GM12878 (cell line): ENCODE data around the gene INO80E. TPM values are rescaled to one million over a fixed set of nuclear protein-coding genes. Genes with fewer than 3 reads are reported as not detected.

Experiments used
- ATAC-seq: fragments of 200-7000 bp; cut with Tn5 transposase; 3 replicates; pipeline ENCODE4 v1.9.1; 2020; ENCODE audit warnings: mild to moderate bottlenecking, moderate library complexity
- BruUV-seq: library from RNA; stranded (reverse); fragments of 400-500 nt; replicated peaks from 2 replicates; lab custom pipeline; 2021; lab: Mats Ljungman, UMichigan
- CTCF ChIA-PET: fragments of 300-600 bp; sonication (Branson Sonifier 250); formaldehyde crosslinking; extraction: SDS; loops from one replicate; lab custom pipeline; 2021; ENCODE audit warnings: inconsistent platforms; lab: Yijun Ruan, JAX
- POLR2A ChIA-PET: fragments of 350-600 bp; formaldehyde crosslinking; extraction: SDS; loops from one replicate; lab custom pipeline; 2021; ENCODE audit warnings: inconsistent platforms; lab: Charles Lee
- RAD21 ChIA-PET: fragments of 300-600 bp; sonication (Branson Sonifier 250); formaldehyde crosslinking; loops from one replicate; lab custom pipeline; 2023; ENCODE audit warnings: antibody characterized with exemption; ENCODE audit not compliant: unreplicated experiment; lab: Charles Lee
- SMC1A ChIA-PET: fragments of 300-600 bp; sonication (Branson Sonifier 250); formaldehyde crosslinking; loops from one replicate; lab custom pipeline; 2023; ENCODE audit not compliant: unreplicated experiment, uncharacterized antibody; lab: Charles Lee
- DNase-seq: peaks from one replicate; pipeline ENCODE4 v3.0.0-alpha.2; 2011; ENCODE audit warnings: low read depth, low spot score
- FAIRE-seq: peaks from 3 replicates; lab custom pipeline; 2011; peaks lifted over from hg19 to GRCh38; lab: Jason Lieb, UNC
- H2AFZ ChIP-seq: 2 replicates; pipeline ENCODE4 v1.6.0; 2011; ENCODE audit warnings: low read depth, low read length, control low read depth; ENCODE audit not compliant: control insufficient read depth
- H3K27ac ChIP-seq: 2 replicates; pipeline ENCODE4 v1.5.1; 2011; ENCODE audit warnings: control low read depth; ENCODE audit not compliant: control insufficient read depth, insufficient read depth
- H3K27me3 ChIP-seq, 2 experiments: replicated peaks in 1 of 2; 2 replicates each; pipeline versions ENCODE4 v1.6.0 to v1.6.1; 2011; ENCODE audit warnings: low read length in 1 of 2; ENCODE audit not compliant: control insufficient read depth in 2 of 2, insufficient read depth in 2 of 2
- H3K36me3 ChIP-seq, 2 experiments: 2 replicates each; pipeline ENCODE4 v1.5.1; 2011; ENCODE audit warnings: low read length in 1 of 2; ENCODE audit not compliant: control insufficient read depth in 2 of 2, insufficient read depth in 2 of 2
- H3K4me1 ChIP-seq: 2 replicates; pipeline ENCODE4 v1.6.1; 2011; ENCODE audit warnings: mild to moderate bottlenecking, low read length, moderate library complexity, mixed read lengths; ENCODE audit not compliant: control insufficient read depth, insufficient read depth
- H3K4me2 ChIP-seq: 2 replicates; pipeline ENCODE4 v1.6.0; 2011; ENCODE audit warnings: control low read depth; ENCODE audit not compliant: control insufficient read depth, insufficient read depth
- H3K4me3 ChIP-seq: fragments of 200-600 bp; sonication (generic); 2 replicates; pipeline ENCODE4 v1.5.1; 2016
- H3K79me2 ChIP-seq: 2 replicates; pipeline ENCODE4 v1.6.0; 2011; ENCODE audit warnings: low read length; ENCODE audit not compliant: control insufficient read depth, insufficient read depth
- H3K9ac ChIP-seq: 2 replicates; pipeline ENCODE4 v1.8.0; 2011; ENCODE audit warnings: low read length, control low read depth, mixed read lengths; ENCODE audit not compliant: control insufficient read depth, insufficient read depth
- H3K9me3 ChIP-seq: replicated peaks from 3 replicates; pipeline ENCODE4 v1.5.1; 2011; ENCODE audit warnings: mild to moderate bottlenecking, low read length; ENCODE audit not compliant: control insufficient read depth, insufficient read depth
- H4K20me1 ChIP-seq: 2 replicates; pipeline ENCODE4 v1.6.0; 2011; ENCODE audit not compliant: control insufficient read depth, insufficient read depth
- CREB1 ChIP-seq: IDR thresholded peaks from 2 replicates; pipeline ENCODE4 v1.6.1; 2012; ENCODE audit warnings: low read depth, mild to moderate bottlenecking, inconsistent platforms
- FOS ChIP-seq: IDR thresholded peaks from 3 replicates; pipeline ENCODE4 v1.6.1; 2011; ENCODE audit warnings: borderline replicate concordance; ENCODE audit not compliant: insufficient read length; ENCODE audit errors: extremely low read depth
- HSF1 ChIP-seq: fragments of 150-350 bp; IDR thresholded peaks from 2 replicates; pipeline ENCODE4 v1.6.1; 2014; ENCODE audit warnings: mild to moderate bottlenecking, low read depth, low read length
- IKZF1 ChIP-seq: fragments of 450-650 bp; conservative IDR thresholded peaks from 2 replicates; pipeline ENCODE4 v1.6.1; 2017; ENCODE audit warnings: antibody characterized with exemption, mild to moderate bottlenecking
- NFYB ChIP-seq: IDR thresholded peaks from 2 replicates; pipeline ENCODE4 v1.6.1; 2011; ENCODE audit warnings: low read depth, mild to moderate bottlenecking, low read length, improper control_type of control experiment, moderate library complexity; ENCODE audit not compliant: insufficient read depth
- POLR2AphosphoS2 ChIP-seq: IDR thresholded peaks from 2 replicates; pipeline ENCODE4 v1.6.1; 2011; ENCODE audit warnings: low read depth, mild to moderate bottlenecking, low read length, improper control_type of control experiment, moderate library complexity
- PRDM15 ChIP-seq: fragments of 450-650 bp; formaldehyde crosslinking; IDR thresholded peaks from 2 replicates; pipeline ENCODE4 v1.4.0; 2020; ENCODE audit warnings: mild to moderate bottlenecking, moderate library complexity
- RCOR1 ChIP-seq: conservative IDR thresholded peaks from 2 replicates; pipeline ENCODE4 v1.6.1; 2012; ENCODE audit warnings: low read depth, low read length, improper control_type of control experiment
- SMC3 ChIP-seq: IDR thresholded peaks from 2 replicates; pipeline ENCODE4 v1.6.1; 2011; ENCODE audit warnings: low read length, improper control_type of control experiment, borderline replicate concordance
- YBX1 ChIP-seq: fragments of 450-650 bp; IDR thresholded peaks from 2 replicates; pipeline ENCODE4 v1.6.1; 2016; ENCODE audit warnings: antibody characterized with exemption
- ZBED1 ChIP-seq: IDR thresholded peaks from 2 replicates; pipeline ENCODE4 v1.6.1; 2016; ENCODE audit warnings: borderline replicate concordance
- ZNF622 ChIP-seq: fragments of 450-650 bp; IDR thresholded peaks from 2 replicates; pipeline ENCODE4 v1.6.1; 2017; ENCODE audit warnings: mild to moderate bottlenecking, inconsistent platforms
- WGBS: methylation state at CpG from one replicate; pipeline ENCODE4 v1.1.6; 2016; ENCODE audit warnings: low lambda C conversion rate; ENCODE audit not compliant: insufficient replicate concordance, insufficient coverage; ENCODE audit errors: missing lambda C conversion rate; 5-methylcytosine and 5-hydroxymethylcytosine counted together
- in situ Hi-C: fragments of 300-500 bp; cut with MboI; formaldehyde crosslinking; loops from 9 replicates; pipeline ENCODE4 v1.14.3; 2018; ENCODE audit warnings: mixed read lengths
- intact Hi-C: fragments of 100-400 bp; cut with micrococcal nuclease; formaldehyde crosslinking; loops from one replicate; pipeline ENCODE4 v1.14.2; 2022; ENCODE audit not compliant: unreplicated experiment
- polyA plus RNA-seq, 11 experiments: library from polyadenylated mRNA; depleted of rRNA in 4 of 11; unstranded in 6 of 11; stranded (reverse) in 5 of 11; fragments of >200 nt; fragmentation: Nextera tagmentation in 4 of 11; fragmentation: Illumina TruSeq in 1 of 11; extraction: Ambion mirVana in 4 of 11; extraction: Trizol in 1 of 11; gene quantifications; 1 replicate in 1 of 11; 2 replicates in 10 of 11; pipeline versions ENCODE4 v1.2.1 to v1.2.3, GENCODE V29; 2011 to 2016; ENCODE audit warnings: inconsistent platforms in 2 of 11, missing spikeins in 2 of 11, low read depth in 1 of 11
- total RNA-seq, 4 experiments: library from RNA; depleted of rRNA in 3 of 4; stranded (reverse); fragments of >200 nt in 3 of 4; fragmentation: Illumina TruSeq in 1 of 4; extraction: Trizol in 1 of 4; gene quantifications; 2 replicates each; pipeline versions ENCODE4 v1.2.1 to v1.2.3, GENCODE V29; 2013 to 2021
- TF ChIP-seq, protein P1 (sequence below): fragments of 450-650 bp; IDR thresholded peaks from 2 replicates; pipeline ENCODE4 v1.6.1; 2017; ENCODE audit warnings: low read depth, mild to moderate bottlenecking, moderate library complexity

The INO80E gene
- total and polyA plus RNA-seq, 10 of the 15 experiments (the other 5 are each of a cell fraction or from before 2014, with no cell fraction given): 0.39 to 74.0 (median 33.0) TPM

- H2AFZ ChIP-seq: no peak overlapping the region
- H4K20me1 ChIP-seq: no peaks in the 10 kb centered on the region
- RAD21 ChIA-PET: no interaction called here
- in situ Hi-C loops: loop anchor here (25.0 kb wide), 1 partner anchor 892 kb away; no protein-coding TSS in a partner anchor
- CTCF ChIA-PET: interaction anchor here (1.1 to 1.4 kb wide), 4 partner anchors 19 to 392 kb away, joined by 3 to 4 read pairs (median 3); partner anchors contain the start of gene C16orf92
- H3K4me2 ChIP-seq: no peak overlapping the region
- 77% methylated on average over 19 of the region's 19 CpGs for WGBS
- SMC1A ChIA-PET: no interaction called here
- TF ChIP-seq ZNF622 (no peak), PRDM15 (CRISPR knock-in tag) (no peak), RCOR1 (no peak), POLR2AphosphoS2 (no peak), CREB1 (no peak), FOS (no peak), NFYB (no peak), ZBED1 (no peak), HSF1 (no peak), YBX1 (no peak), IKZF1 (no peak), SMC3 (no peak)
- TF ChIP-seq, protein P1, sequence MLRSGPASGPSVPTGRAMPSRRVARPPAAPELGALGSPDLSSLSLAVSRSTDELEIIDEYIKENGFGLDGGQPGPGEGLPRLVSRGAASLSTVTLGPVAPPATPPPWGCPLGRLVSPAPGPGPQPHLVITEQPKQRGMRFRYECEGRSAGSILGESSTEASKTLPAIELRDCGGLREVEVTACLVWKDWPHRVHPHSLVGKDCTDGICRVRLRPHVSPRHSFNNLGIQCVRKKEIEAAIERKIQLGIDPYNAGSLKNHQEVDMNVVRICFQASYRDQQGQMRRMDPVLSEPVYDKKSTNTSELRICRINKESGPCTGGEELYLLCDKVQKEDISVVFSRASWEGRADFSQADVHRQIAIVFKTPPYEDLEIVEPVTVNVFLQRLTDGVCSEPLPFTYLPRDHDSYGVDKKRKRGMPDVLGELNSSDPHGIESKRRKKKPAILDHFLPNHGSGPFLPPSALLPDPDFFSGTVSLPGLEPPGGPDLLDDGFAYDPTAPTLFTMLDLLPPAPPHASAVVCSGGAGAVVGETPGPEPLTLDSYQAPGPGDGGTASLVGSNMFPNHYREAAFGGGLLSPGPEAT: no peak
- TF ChIP-seq, all 136 proteins: peak for 0
- FAIRE-seq: no peak
- peaks cover 0 to 3% of the 10 kb centered on the region in 2 experiments; a peak in 3 of 4 replicates for H3K36me3 ChIP-seq
- no peak overlapping the region for H3K4me3 ChIP-seq
- no peak for DNase-seq
- no peaks in the 10 kb centered on the region for H3K9me3 ChIP-seq
- no peaks in the 10 kb centered on the region for H3K4me1 ChIP-seq
- POLR2A ChIA-PET: no interaction called here
- H3K79me2 ChIP-seq: no peaks in the 10 kb centered on the region
- ATAC-seq: no peak
- BruUV-seq: no TSS peak
- no peaks in the 10 kb centered on the region for H3K27me3 ChIP-seq
- H3K9ac ChIP-seq: no peak overlapping the region
- H3K27ac ChIP-seq: no peak overlapping the region
- intact Hi-C loops: no loop called here
Measured at GRCh38 chr16:30004424-30004776, 8.4 kb downstream of the INO80E start.
